SK-N-DZ (cell line): ENCODE measurements around the gene STIM2.

ENCODE experiments used
- DNase-seq: peaks from one replicate; pipeline ENCODE4 v3.0.0-alpha.2; 2015; ENCODE audit warnings: low spot score

Gene STIM2

GRCh38 chr4:27000820-27001219 lies 140.2 kb downstream of the STIM2 start:
- no peak for DNase-seq

DNA sequence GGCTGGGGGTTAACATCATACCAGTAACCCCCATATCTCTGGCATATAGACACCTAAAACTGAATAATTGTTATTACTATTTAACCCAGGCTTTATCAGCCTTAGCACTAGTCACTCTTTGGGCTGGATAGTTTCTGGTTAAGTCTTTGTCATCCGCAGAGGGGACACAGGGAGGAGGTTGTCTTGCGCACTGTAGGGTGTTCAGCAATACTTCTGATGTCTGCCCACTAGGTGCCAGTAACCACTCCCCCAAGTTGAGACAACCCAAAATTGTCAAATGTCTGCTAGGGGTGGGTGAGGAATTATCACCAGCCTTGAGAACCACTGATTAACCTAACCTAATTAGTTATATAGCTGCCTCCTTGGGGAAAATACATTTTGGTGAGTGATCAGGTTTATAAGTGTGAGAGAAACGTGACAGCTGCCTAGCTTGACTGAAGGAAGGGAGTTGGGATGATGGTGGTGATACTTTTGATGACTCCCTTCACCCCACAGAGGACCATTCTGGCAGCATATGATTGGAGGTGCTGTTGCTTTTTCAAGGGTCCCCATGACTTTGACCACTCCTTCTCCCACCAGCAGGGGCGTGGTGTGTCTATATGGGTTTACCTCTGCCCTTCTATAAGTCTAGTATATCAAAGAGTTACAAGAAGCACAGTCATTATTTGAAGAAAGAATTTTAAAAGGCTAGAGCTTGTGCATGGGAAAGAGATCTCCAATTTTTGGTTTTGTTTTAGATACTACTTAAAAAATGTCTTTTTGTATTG lies 140.9 kb downstream of the STIM2 start:
- no peak for DNase-seq

- DNase-seq, result no peak
Measured at GRCh38 chr4:27003642-27004113, 143.0 kb downstream of the STIM2 start.

DNA sequence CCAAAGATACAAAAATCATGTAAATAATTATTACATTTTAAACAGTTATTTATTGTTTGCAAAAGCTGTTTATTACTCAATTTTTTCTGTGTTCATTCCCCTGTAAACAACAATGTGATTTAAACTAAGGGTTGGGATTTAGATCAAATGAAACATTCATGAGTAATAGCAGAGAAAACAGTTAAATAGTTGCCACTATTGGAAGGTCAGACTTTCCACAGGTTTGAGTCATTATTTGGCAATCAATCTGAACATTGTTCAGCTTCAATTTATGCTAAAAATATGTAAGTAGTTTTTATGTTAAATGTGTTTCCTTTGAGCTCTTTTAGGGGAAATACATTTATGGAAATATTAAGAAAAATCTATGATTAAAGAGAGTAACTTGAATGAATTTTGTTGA lies 144.9 kb downstream of the STIM2 start:
- DNase-seq, result no peak

DNA sequence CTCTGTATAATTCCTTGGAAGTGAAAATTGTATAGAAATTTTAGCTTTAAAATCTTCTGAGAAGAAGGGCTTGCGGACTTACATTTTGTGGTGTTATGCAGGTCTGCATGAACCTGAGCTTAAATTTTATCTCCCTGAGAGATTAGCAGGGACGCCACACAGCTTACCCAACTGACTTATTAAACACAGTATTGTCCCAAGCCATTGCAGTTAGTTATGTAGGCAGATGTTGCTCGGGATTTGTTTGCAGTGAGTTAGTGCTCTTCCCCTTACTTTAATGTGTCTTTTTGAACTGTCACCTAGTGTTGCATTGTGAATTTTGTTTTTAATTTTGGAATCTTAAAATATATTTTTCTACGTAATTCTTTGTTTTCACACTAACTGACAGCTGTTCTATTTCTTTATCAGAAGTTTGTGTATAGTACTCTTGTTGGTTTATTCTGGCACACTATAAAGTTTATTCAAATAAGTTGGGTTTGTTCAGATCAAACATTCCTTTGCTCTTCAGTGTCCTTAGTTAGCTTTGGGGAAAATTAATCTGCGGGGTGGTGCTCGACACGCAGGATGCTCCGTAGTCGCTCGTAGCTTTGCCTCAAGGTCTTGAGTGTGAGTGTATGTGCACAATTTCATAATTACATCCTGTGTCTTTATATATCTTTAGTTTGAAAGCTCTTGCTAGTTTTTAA lies 145.4 kb downstream of the STIM2 start:
- DNase-seq, result no peak

- no peak for DNase-seq
Measured at GRCh38 chr4:27006646-27007045, 146.0 kb downstream of the STIM2 start.

DNA sequence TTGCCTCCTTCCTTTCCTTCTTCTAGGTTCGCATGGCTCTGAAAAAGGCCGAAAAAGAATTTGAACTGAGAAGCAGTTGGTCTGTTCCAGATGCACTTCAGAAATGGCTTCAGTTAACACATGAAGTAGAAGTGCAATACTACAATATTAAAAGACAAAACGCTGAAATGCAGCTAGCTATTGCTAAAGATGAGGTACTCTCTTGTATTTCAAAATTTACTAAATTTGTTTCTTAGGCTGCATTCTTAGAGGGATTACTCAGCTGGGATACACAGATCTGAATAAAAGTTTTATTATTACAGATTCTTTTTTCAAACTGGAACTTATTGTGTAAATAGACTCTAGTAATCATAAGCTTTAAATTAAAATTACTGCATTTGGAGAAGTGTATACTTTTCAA lies 146.9 kb downstream of the STIM2 start:
- DNase-seq, result no peak

DNA sequence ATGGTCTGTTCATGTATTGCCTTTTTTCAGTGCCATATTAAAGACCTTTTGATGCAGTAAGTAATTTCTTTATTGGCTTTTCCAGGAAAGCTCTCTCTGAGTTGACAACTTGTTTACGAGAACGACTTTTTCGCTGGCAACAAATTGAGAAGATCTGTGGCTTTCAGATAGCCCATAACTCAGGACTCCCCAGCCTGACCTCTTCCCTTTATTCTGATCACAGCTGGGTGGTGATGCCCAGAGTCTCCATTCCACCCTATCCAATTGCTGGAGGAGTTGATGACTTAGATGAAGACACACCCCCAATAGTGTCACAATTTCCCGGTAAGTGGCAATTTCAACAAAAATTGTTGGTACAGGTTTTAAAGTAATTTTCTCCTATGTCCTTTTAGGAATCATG lies 148.0 kb downstream of the STIM2 start:
- no peak for DNase-seq

DNA sequence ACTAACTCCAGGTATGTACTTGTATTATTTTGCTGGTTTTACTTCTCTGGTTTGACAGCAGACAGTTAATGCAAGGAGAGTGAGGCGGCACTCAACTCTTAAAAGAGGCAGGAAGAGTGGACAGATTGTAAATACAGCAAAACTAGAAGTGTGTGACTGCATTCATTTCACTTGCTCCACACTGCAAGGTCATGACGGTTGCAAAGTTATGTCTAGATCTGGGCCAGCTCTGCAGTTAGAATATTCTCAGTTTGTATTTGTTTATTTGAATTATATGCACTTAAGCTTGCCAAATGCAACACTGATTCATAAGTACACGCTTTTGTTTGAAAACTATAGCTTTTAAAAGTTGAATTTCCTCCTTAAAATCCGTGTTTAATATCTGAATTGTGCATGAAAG lies 148.9 kb downstream of the STIM2 start:
- DNase-seq, result no peak

- DNase-seq, result peak; percentile 45
Measured at GRCh38 chr4:27010334-27010940, 149.8 kb downstream of the STIM2 start.

DNA sequence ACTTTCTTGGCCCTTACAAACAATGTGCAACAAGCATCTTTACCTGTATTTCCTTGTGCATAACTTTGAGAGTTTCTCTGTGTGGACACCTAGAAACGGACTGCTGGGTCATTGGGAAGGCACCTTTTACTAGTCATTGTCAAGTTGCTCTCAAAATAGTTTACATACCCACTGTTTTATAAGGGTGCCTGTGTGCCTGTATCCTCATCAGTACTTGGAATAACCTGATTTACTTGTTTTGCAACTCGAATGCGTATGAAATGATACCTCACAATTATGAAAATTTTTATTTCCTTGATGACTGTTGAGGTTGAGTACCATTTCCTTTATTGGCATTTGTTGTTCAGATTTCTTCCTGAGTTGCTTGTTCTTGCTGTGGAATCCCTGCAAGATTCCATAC lies 150.8 kb downstream of the STIM2 start:
- no peak for DNase-seq

DNA sequence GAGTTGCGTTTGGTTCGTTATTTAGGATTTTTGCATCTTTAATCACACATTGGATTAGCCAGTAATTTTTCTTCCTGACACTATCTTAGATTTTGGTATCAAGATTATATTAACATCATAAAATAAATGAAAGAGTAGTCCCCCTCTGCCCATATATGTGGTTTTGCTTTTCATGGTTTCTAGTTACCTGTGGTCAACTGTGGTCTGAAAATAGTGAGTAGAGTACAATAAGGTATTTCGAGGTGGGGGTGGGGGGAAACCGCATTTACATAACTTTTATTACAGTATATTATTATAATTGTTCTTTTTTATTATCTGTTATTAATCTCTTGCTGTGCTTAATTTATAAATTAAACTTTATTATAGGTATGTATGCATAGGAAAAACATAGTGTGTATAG lies 152.4 kb downstream of the STIM2 start:
- DNase-seq, result no peak

GRCh38 chr4:27016551-27016950 lies 155.9 kb downstream of the STIM2 start:
- no peak for DNase-seq

- no peak for DNase-seq
Measured at GRCh38 chr4:27017623-27018022, 157.0 kb downstream of the STIM2 start.

GRCh38 chr4:27018076-27018475 lies 157.4 kb downstream of the STIM2 start:
- DNase-seq, result no peak

DNA sequence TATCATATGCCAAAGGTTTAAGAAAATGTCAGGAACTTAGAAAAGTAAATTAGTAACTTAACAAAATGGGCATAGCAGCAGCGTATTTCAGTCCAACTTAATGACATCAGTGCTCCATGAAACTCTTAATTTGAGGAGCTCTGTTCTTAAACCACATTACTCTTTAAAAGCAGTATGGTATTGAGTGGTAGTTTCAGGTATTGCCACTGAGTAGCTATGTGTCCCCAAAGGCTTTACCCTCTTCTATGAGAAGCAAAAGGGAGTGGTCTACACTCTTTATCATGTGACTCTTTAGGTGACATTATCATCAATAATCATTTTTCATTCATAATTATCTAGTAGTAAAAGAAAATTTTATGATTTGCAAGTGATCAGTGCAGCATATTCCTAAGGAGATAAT lies 158.3 kb downstream of the STIM2 start:
- DNase-seq, result no peak

DNA sequence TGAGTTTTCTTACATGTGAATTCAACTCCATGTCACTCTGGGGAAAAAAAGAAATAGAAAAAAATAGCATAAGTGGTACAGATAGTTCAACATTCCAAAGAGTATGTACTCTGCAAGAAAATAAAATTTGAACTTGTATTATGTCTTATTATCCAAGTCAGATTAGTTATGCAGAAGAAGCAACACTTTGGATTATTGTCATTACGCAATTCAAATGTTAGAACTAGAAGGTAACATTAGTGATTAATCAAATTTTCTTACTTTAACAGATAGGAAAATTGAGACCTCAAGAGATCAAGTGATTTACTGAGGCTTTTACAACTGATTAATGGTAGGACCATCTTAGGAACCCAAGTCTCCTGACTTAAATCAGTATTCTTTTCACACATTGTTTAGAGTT lies 159.1 kb downstream of the STIM2 start:
- DNase-seq, result no peak

DNA sequence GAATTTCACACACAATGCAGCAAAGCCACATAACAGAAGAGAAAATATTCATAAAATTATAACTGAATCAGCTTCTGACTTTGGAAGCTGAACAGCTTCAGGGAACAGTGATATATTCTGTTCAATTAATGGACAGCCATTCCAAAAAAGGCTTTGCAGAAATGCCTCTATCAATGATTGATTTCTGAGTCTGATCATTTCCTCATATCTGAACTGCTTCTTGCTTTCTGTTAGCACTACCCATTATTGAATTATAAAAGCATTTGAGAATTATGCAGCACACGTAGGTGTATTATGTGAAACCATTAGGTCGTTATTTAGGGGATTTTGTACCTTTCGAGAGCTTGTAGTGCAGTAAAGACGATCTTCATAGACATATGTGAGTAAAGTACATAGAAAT lies 159.6 kb downstream of the STIM2 start:
- DNase-seq, result no peak

- DNase-seq, result no peak
Measured at GRCh38 chr4:27020603-27021002, 160.0 kb downstream of the STIM2 start.

GRCh38 chr4:27022963-27023362 lies 162.3 kb downstream of the STIM2 start:
- DNase-seq, result no peak

DNA sequence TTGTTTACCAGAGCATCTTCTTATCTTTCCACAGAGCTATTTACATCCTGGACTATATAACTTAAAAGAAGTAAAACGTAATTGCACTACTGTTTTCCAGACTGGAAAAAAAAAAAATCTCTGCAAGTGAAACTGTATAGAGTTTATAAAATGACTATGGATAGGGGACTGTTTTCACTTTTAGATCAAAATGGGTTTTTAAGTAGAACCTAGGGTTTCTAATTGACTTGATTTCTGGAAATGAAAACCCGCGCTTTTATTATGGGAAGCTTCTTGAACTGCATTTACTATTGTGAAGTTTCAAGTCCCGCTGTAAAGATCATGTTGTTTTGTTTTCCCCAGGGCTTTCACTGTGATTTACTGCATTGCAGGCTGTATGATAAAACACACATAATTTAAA lies 162.7 kb downstream of the STIM2 start:
- DNase-seq, result no peak

DNA sequence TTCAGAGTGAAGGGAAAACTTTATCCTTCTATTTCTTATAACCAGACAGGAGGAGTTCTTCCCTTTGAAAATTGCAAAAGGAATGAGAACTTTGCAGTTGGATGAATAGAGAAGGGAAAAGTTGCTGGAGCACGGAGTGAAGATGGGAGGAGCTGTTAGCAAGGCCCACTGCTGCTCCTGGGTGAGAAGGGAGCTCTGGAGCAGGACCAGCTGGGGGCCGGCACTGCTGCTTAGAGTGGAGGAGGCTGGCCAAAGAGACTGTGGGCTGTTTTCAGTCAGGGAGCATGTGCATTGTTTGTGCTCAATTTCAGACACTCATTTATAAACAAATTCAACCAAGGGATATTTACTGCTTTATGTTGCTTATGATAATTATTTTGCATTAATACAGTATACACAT lies 164.2 kb downstream of the STIM2 start:
- no peak for DNase-seq

DNA sequence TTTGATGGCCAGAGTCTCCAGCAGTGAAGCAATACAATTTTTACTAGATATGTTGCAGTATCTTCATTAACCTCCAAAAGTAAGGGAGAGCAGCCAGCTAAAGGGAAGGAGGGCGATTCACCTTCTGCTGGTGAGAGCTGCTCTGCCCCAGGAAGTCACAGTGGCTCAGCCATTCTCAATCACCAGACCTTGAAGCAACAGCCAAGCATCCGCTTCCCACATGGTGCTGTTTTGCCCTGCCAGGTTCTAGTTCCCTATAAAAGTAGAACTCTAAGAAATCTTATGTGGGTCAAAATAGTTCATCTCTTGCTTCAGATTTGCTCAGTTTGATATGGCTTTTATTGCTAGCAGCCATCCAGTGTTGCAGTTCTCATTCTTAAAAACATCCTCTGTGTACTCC lies 166.8 kb downstream of the STIM2 start:
- DNase-seq, result no peak
